H1 (cell line): Measurements from ENCODE around the gene HNRNPH3.

ENCODE experiments used
- EZH2 ChIP-seq: fragments of 200-600 bp; sonication (generic); IDR thresholded peaks from 2 replicates; pipeline ENCODE4 v1.7.1; 2012; ENCODE audit warnings: low read depth, mild to moderate bottlenecking, moderate library complexity, low read length, inconsistent platforms; ENCODE audit not compliant: severe bottlenecking
- JUN ChIP-seq: IDR thresholded peaks from 2 replicates; pipeline ENCODE4 v1.6.1; 2011; ENCODE audit warnings: low read depth, mild to moderate bottlenecking, improper control_type of control experiment, low read length
- MAFK ChIP-seq: IDR thresholded peaks from 2 replicates; pipeline ENCODE4 v1.6.1; 2012; ENCODE audit warnings: low read depth, mild to moderate bottlenecking, improper control_type of control experiment, low read length
- NRF1 ChIP-seq: IDR thresholded peaks from 2 replicates; pipeline ENCODE4 v1.6.1; 2011; ENCODE audit warnings: mild to moderate bottlenecking, low read depth, low read length, improper control_type of control experiment
- POLR2A ChIP-seq, 2 experiments: IDR thresholded peaks; 1 replicate in 1 of 2; 2 replicates in 1 of 2; pipeline ENCODE4 v1.6.1; 2011; ENCODE audit warnings: low read depth in 2 of 2, low read length in 2 of 2, mild to moderate bottlenecking in 2 of 2; ENCODE audit errors: control extremely low read depth in 1 of 2
- TF ChIP-seq, protein P1 (sequence below), 3 experiments: IDR thresholded peaks; 1 replicate in 2 of 3; 2 replicates in 1 of 3; pipeline versions ENCODE4 v1.5.1 to v1.6.1; 2011; ENCODE audit warnings: low read length in 3 of 3, mild to moderate bottlenecking in 3 of 3, inconsistent platforms in 2 of 3, low read depth in 1 of 3, moderate library complexity in 1 of 3; ENCODE audit not compliant: insufficient read depth in 1 of 3; ENCODE audit errors: control extremely low read depth in 1 of 3
- TF ChIP-seq, protein P2 (sequence below): IDR thresholded peaks from 2 replicates; pipeline ENCODE4 v1.6.1; 2011; ENCODE audit warnings: low read depth, mild to moderate bottlenecking, low read length; ENCODE audit not compliant: insufficient read depth
- TF ChIP-seq, protein P3 (sequence below): IDR thresholded peaks from 2 replicates; pipeline ENCODE4 v1.6.1; 2012; ENCODE audit warnings: inconsistent platforms

DNA sequence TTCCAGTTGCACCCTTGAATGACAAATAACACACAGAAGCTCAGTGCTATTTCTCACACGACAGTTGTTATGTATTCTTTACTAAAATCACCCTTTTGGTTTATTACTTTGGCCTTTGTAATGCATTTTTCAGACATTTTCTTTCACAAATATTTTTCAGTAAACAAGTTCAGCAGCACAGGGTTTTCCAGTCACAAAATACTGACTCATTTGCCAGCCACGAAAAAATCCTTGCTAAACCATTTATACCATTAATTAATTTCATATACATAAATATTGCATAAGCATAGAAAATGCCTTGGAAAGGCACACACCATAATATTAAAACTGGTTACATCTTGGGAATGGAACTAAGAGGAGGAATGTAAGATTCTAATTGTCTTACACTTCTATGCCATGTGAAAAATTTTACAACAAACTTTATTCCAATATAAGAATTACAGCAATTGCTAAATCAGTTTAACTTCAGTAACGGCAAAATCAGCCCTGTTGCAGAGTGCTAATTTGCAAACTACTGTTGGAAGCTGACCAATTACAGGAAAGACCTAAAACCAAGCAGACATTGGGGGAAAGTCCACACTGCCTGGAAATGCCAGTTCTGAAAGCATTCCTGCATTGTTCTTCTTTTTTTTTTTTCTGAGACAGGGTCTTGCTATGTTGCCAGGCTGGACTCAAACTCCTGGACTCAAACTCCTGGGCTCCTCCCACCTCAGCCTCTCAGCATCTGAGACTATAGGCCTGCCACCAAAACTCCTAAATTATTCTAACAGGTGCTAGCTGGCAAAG is 32.4 kb downstream of the HNRNPH3 start:
- TF ChIP-seq NRF1 (no peak), MAFK (no peak), POLR2A (IDR thresholded peaks at IDR 0.05; ENCODE audit: control extremely low read depth in 1 of 2, low read depth in 2 of 2, low read length in 2 of 2) (no peak), JUN (no peak), EZH2 (no peak)
- TF ChIP-seq, protein P1, sequence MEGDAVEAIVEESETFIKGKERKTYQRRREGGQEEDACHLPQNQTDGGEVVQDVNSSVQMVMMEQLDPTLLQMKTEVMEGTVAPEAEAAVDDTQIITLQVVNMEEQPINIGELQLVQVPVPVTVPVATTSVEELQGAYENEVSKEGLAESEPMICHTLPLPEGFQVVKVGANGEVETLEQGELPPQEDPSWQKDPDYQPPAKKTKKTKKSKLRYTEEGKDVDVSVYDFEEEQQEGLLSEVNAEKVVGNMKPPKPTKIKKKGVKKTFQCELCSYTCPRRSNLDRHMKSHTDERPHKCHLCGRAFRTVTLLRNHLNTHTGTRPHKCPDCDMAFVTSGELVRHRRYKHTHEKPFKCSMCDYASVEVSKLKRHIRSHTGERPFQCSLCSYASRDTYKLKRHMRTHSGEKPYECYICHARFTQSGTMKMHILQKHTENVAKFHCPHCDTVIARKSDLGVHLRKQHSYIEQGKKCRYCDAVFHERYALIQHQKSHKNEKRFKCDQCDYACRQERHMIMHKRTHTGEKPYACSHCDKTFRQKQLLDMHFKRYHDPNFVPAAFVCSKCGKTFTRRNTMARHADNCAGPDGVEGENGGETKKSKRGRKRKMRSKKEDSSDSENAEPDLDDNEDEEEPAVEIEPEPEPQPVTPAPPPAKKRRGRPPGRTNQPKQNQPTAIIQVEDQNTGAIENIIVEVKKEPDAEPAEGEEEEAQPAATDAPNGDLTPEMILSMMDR (IDR thresholded peaks at IDR 0.05; ENCODE audit: control extremely low read depth in 1 of 3, insufficient read depth in 1 of 3, low read depth in 1 of 3, low read length in 3 of 3), result no peak
- TF ChIP-seq, protein P2, sequence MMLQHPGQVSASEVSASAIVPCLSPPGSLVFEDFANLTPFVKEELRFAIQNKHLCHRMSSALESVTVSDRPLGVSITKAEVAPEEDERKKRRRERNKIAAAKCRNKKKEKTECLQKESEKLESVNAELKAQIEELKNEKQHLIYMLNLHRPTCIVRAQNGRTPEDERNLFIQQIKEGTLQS, result no peak
- TF ChIP-seq, protein P3, sequence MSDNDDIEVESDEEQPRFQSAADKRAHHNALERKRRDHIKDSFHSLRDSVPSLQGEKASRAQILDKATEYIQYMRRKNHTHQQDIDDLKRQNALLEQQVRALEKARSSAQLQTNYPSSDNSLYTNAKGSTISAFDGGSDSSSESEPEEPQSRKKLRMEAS, result no peak
